Adrenal gland (tissue), 5 donors: ENCODE results near the gene NAALADL2.
"Not testable (repeated sequence)": the region's sequence is repeated elsewhere in the genome, so short reads cannot be mapped to it uniquely, and the experiment has no call there.

Experiments
- POLR2A ChIP-seq, 2 donors: fragments of 450-650 bp; IDR thresholded peaks; one replicate each; pipeline ENCODE4 v1.6.1; 2017; ENCODE audit warnings: antibody characterized with exemption in 2 of 2, mild to moderate bottlenecking in 2 of 2, moderate library complexity in 1 of 2
- TF ChIP-seq, protein P1 (sequence below), 6 experiments: fragments of 450-650 bp in 4 of 6; fragments of 200-600 bp in 2 of 6; sonication (generic) in 1 of 6; IDR thresholded peaks; 1 replicate in 5 of 6; 2 replicates in 1 of 6; pipeline versions ENCODE4 v1.5.1 to v1.8.0; 2016 to 2021; ENCODE audit warnings: antibody characterized with exemption in 6 of 6, mild to moderate bottlenecking in 2 of 6, moderate library complexity in 1 of 6
- donor health status: DM: no; HTN: no; CAD: no.

DNA sequence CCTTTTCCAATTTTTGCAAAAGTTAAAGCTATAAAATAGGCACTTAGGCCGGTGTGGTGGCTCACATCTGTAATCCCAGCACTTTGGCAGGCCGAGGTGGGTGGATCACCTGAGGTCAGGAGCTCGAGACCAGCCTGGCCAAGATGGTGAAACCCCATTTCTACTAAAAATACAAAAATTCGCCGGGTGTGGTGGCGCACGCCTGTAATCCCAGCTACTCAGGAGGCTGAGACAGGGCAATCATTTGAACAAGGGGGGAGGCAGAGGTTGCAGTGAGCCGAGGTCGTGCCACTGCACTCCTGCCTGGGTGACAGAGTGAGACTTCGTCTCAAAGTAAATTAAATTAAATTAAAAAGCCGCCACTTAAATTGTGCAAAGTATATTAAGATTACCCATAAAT is 412.3 kb downstream of the NAALADL2 start:
- TF ChIP-seq, protein P1, sequence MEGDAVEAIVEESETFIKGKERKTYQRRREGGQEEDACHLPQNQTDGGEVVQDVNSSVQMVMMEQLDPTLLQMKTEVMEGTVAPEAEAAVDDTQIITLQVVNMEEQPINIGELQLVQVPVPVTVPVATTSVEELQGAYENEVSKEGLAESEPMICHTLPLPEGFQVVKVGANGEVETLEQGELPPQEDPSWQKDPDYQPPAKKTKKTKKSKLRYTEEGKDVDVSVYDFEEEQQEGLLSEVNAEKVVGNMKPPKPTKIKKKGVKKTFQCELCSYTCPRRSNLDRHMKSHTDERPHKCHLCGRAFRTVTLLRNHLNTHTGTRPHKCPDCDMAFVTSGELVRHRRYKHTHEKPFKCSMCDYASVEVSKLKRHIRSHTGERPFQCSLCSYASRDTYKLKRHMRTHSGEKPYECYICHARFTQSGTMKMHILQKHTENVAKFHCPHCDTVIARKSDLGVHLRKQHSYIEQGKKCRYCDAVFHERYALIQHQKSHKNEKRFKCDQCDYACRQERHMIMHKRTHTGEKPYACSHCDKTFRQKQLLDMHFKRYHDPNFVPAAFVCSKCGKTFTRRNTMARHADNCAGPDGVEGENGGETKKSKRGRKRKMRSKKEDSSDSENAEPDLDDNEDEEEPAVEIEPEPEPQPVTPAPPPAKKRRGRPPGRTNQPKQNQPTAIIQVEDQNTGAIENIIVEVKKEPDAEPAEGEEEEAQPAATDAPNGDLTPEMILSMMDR (IDR thresholded peaks at IDR 0.05): not testable (repeated sequence)
- TF ChIP-seq POLR2A (IDR thresholded peaks at IDR 0.05): not testable (repeated sequence)
